GM12878 (cell line): ENCODE measurements around the gene C5orf15. TPM values are rescaled to one million over a fixed set of nuclear protein-coding genes. Genes with fewer than 3 reads are reported as not detected.

ENCODE experiments used
- DPF2 ChIP-seq: fragments of 450-650 bp; IDR thresholded peaks from 2 replicates; pipeline ENCODE4 v1.6.1; 2017; ENCODE audit warnings: mild to moderate bottlenecking
- ETV6 ChIP-seq, 2 experiments: fragments of 450-650 bp in 1 of 2; IDR thresholded peaks in 1 of 2; conservative IDR thresholded peaks in 1 of 2; 2 replicates each; pipeline ENCODE4 v1.6.1; 2014; ENCODE audit warnings: antibody characterized with exemption in 1 of 2, borderline replicate concordance in 1 of 2, low read depth in 1 of 2, mild to moderate bottlenecking in 1 of 2, moderate library complexity in 1 of 2
- HDGF ChIP-seq: fragments of 450-650 bp; IDR thresholded peaks from 2 replicates; pipeline ENCODE4 v1.6.1; 2016; ENCODE audit warnings: antibody characterized with exemption
- IKZF2 ChIP-seq, 2 experiments: fragments of 450-650 bp; IDR thresholded peaks; 2 replicates each; pipeline ENCODE4 v1.6.1; 2017; ENCODE audit warnings: mild to moderate bottlenecking in 2 of 2, moderate library complexity in 2 of 2
- JUNB ChIP-seq: IDR thresholded peaks from 2 replicates; pipeline ENCODE4 v1.6.1; 2016; ENCODE audit warnings: antibody characterized with exemption, mild to moderate bottlenecking
- MEF2A ChIP-seq: IDR thresholded peaks from 2 replicates; pipeline ENCODE4 v1.6.1; 2011; ENCODE audit warnings: low read depth, mild to moderate bottlenecking, low read length, moderate library complexity; ENCODE audit not compliant: insufficient read depth
- MEF2B ChIP-seq: fragments of 450-650 bp; IDR thresholded peaks from 2 replicates; pipeline ENCODE4 v1.6.1; 2018; ENCODE audit warnings: mild to moderate bottlenecking, moderate library complexity; ENCODE audit not compliant: partially characterized antibody, poor library complexity, severe bottlenecking
- MTA2 ChIP-seq: fragments of 450-650 bp; IDR thresholded peaks from 2 replicates; pipeline ENCODE4 v1.6.1; 2016; ENCODE audit warnings: low read depth, mild to moderate bottlenecking, moderate library complexity
- NFIC ChIP-seq: IDR thresholded peaks from 2 replicates; pipeline ENCODE4 v1.6.1; 2012; ENCODE audit warnings: low read depth, mild to moderate bottlenecking, inconsistent platforms, low read length, moderate library complexity
- RAD51 ChIP-seq: fragments of 450-650 bp; IDR thresholded peaks from 2 replicates; pipeline ENCODE4 v1.6.1; 2016; ENCODE audit warnings: moderate library complexity, mild to moderate bottlenecking, inconsistent platforms
- RUNX3 ChIP-seq: IDR thresholded peaks from 2 replicates; pipeline ENCODE4 v1.6.1; 2012; ENCODE audit warnings: low read length, inconsistent platforms
- SKIL ChIP-seq: fragments of 450-650 bp; IDR thresholded peaks from 2 replicates; pipeline ENCODE4 v1.6.1; 2017; ENCODE audit warnings: mild to moderate bottlenecking, low read depth, inconsistent platforms; ENCODE audit not compliant: poor library complexity, severe bottlenecking
- TCF12 ChIP-seq: IDR thresholded peaks from 2 replicates; pipeline ENCODE4 v1.6.1; 2011; ENCODE audit warnings: low read depth, mild to moderate bottlenecking, low read length
- ZBTB11 ChIP-seq: fragments of 450-650 bp; formaldehyde crosslinking; IDR thresholded peaks from 2 replicates; pipeline ENCODE4 v1.5.0; 2022; ENCODE audit warnings: mild to moderate bottlenecking, missing genetic modification characterization
- ZNF217 ChIP-seq: fragments of 450-650 bp; IDR thresholded peaks from 2 replicates; pipeline ENCODE4 v1.6.1; 2017; ENCODE audit warnings: antibody characterized with exemption, mild to moderate bottlenecking
- ZNF592 ChIP-seq: fragments of 450-650 bp; IDR thresholded peaks from 2 replicates; pipeline ENCODE4 v1.6.1; 2017; ENCODE audit warnings: mild to moderate bottlenecking, moderate library complexity
- ZNF622 ChIP-seq: fragments of 450-650 bp; IDR thresholded peaks from 2 replicates; pipeline ENCODE4 v1.6.1; 2017; ENCODE audit warnings: mild to moderate bottlenecking, inconsistent platforms
- ZZZ3 ChIP-seq: IDR thresholded peaks from 2 replicates; pipeline ENCODE4 v1.6.1; 2011; ENCODE audit warnings: low read depth; ENCODE audit not compliant: control insufficient read depth, insufficient read length
- polyA plus RNA-seq, 11 experiments: library from polyadenylated mRNA; depleted of rRNA in 4 of 11; unstranded in 6 of 11; stranded (reverse) in 5 of 11; fragments of >200 nt; fragmentation: Nextera tagmentation in 4 of 11; fragmentation: Illumina TruSeq in 1 of 11; extraction: Ambion mirVana in 4 of 11; extraction: Trizol in 1 of 11; gene quantifications; 1 replicate in 1 of 11; 2 replicates in 10 of 11; pipeline versions ENCODE4 v1.2.1 to v1.2.3, GENCODE V29; 2011 to 2016; ENCODE audit warnings: inconsistent platforms in 2 of 11, missing spikeins in 2 of 11, low read depth in 1 of 11
- total RNA-seq, 4 experiments: library from RNA; depleted of rRNA in 3 of 4; stranded (reverse); fragments of >200 nt in 3 of 4; fragmentation: Illumina TruSeq in 1 of 4; extraction: Trizol in 1 of 4; gene quantifications; 2 replicates each; pipeline versions ENCODE4 v1.2.1 to v1.2.3, GENCODE V29; 2013 to 2021

Gene C5orf15
- total and polyA plus RNA-seq, 10 of the 15 experiments (the other 5 are each of a cell fraction or from before 2014, with no cell fraction given): 21.7 to 69.6 (median 46.0) TPM

- TF ChIP-seq SKIL: peak; percentile 63
- TF ChIP-seq TCF12: 0 out of 2 replicates have a peak, but pooled peaks have one; percentile 50
- TF ChIP-seq ZZZ3: no peak
- peak; percentile 33; the same call in 1 of the 2 replicates for TF ChIP-seq MTA2
- no peak for TF ChIP-seq ZBTB11 (CRISPR knock-in tag)
- TF ChIP-seq RAD51: no peak
- no peak for TF ChIP-seq ZNF622
- peak; percentile 62 for TF ChIP-seq MEF2B
- 0 out of 2 replicates have a peak, but pooled peaks have one; percentile 24 for TF ChIP-seq MEF2A
- 0 out of 2 replicates have a peak, but pooled peaks have one; percentile 22 for TF ChIP-seq ZNF592
- no peak for TF ChIP-seq JUNB
- peak; percentile 19; the same call in 1 of the 2 replicates for TF ChIP-seq RUNX3
- TF ChIP-seq DPF2: 0 out of 2 replicates have a peak, but pooled peaks have one; percentile 25
- peak in 1 of 2 experiments; percentile 22; a peak in 2 of 4 replicates for TF ChIP-seq IKZF2 (IDR thresholded peaks at IDR 0.05)
- TF ChIP-seq ZNF217: no peak
- TF ChIP-seq HDGF: 0 out of 2 replicates have a peak, but pooled peaks have one; percentile 4
- peak; percentile 20; the same call in 1 of the 2 replicates for TF ChIP-seq NFIC
- TF ChIP-seq ETV6 (conservative IDR thresholded peaks at IDR 0.05 in 1 of 2, IDR thresholded peaks at IDR 0.05 in 1 of 2; ENCODE audit: borderline replicate concordance in 1 of 2, low read depth in 1 of 2): peak in 1 of 2 experiments; percentile 47; a peak in 1 of 4 replicates
Observed at GRCh38 chr5:133928587-133929393, 39.6 kb downstream of the C5orf15 start (continued).
